Ovary (tissue), 3 donors: Measurements from ENCODE around the gene COL27A1.

Experiments
- POLR2A ChIP-seq: fragments of 450-650 bp; IDR thresholded peaks from one replicate; pipeline ENCODE4 v1.6.1; 2017; ENCODE audit warnings: antibody characterized with exemption, mild to moderate bottlenecking, moderate library complexity
- TF ChIP-seq, protein P1 (sequence below), 3 donors: fragments of 450-650 bp in 2 of 3; fragments of 200-600 bp in 1 of 3; IDR thresholded peaks; one replicate each; pipeline versions ENCODE4 v1.5.1 to v1.8.0; 2016 to 2022; ENCODE audit warnings: antibody characterized with exemption in 3 of 3, mild to moderate bottlenecking in 1 of 3
- donor health status: DM: no; HTN: no; CAD: no.

- TF ChIP-seq, protein P1, sequence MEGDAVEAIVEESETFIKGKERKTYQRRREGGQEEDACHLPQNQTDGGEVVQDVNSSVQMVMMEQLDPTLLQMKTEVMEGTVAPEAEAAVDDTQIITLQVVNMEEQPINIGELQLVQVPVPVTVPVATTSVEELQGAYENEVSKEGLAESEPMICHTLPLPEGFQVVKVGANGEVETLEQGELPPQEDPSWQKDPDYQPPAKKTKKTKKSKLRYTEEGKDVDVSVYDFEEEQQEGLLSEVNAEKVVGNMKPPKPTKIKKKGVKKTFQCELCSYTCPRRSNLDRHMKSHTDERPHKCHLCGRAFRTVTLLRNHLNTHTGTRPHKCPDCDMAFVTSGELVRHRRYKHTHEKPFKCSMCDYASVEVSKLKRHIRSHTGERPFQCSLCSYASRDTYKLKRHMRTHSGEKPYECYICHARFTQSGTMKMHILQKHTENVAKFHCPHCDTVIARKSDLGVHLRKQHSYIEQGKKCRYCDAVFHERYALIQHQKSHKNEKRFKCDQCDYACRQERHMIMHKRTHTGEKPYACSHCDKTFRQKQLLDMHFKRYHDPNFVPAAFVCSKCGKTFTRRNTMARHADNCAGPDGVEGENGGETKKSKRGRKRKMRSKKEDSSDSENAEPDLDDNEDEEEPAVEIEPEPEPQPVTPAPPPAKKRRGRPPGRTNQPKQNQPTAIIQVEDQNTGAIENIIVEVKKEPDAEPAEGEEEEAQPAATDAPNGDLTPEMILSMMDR (IDR thresholded peaks at IDR 0.05), result no peak
- no peak for TF ChIP-seq POLR2A
Measured at GRCh38 chr9:114240216-114240615, 84.9 kb downstream of the COL27A1 start.
